Keratinocyte (primary cell): ENCODE results near the gene EDC4. TPM values are rescaled to one million over a fixed set of nuclear protein-coding genes. Genes with fewer than 3 reads are reported as not detected.

ENCODE experiments used
- DNase-seq: peaks from one replicate; pipeline ENCODE4 v3.0.0-alpha.2; 2011; ENCODE audit warnings: low read depth, missing footprints, low spot score
- FAIRE-seq: peaks from 2 replicates; lab custom pipeline; 2011; peaks lifted over from hg19 to GRCh38; lab: Jason Lieb, UNC
- H2AFZ ChIP-seq: 2 replicates; pipeline ENCODE4 v1.6.0; 2012; ENCODE audit warnings: low read length, control low read depth, inconsistent platforms; ENCODE audit not compliant: control insufficient read depth
- H3K27ac ChIP-seq: 2 replicates; pipeline ENCODE4 v1.5.1; 2011; ENCODE audit warnings: low read length; ENCODE audit not compliant: control insufficient read depth, insufficient read depth
- H3K27me3 ChIP-seq: 3 replicates; pipeline ENCODE4 v1.6.0; 2011; ENCODE audit warnings: low read length; ENCODE audit not compliant: control insufficient read depth, insufficient read depth; ENCODE audit errors: extremely low read depth
- H3K36me3 ChIP-seq, 2 experiments: 2 replicates in 1 of 2; 3 replicates in 1 of 2; pipeline ENCODE4 v1.5.1; 2011; ENCODE audit warnings: low read length in 2 of 2, mild to moderate bottlenecking in 1 of 2; ENCODE audit not compliant: control insufficient read depth in 2 of 2, insufficient read depth in 2 of 2; ENCODE audit errors: extremely low read depth in 1 of 2
- H3K4me1 ChIP-seq: 3 replicates; pipeline ENCODE4 v1.5.1; 2011; ENCODE audit warnings: low read length; ENCODE audit not compliant: control insufficient read depth, insufficient read depth; ENCODE audit errors: extremely low read depth
- H3K4me2 ChIP-seq: 3 replicates; pipeline ENCODE4 v1.6.0; 2011; ENCODE audit warnings: low read depth, low read length; ENCODE audit not compliant: control insufficient read depth, insufficient read depth; ENCODE audit errors: extremely low read depth
- H3K4me3 ChIP-seq, 3 experiments: fragments of 200-600 bp in 1 of 3; sonication (generic) in 1 of 3; 2 replicates in 2 of 3; 3 replicates in 1 of 3; pipeline ENCODE4 v1.5.1; 2011 to 2016; ENCODE audit warnings: low read length in 3 of 3, mild to moderate bottlenecking in 3 of 3, control low read depth in 2 of 3, inconsistent platforms in 1 of 3, low read depth in 1 of 3, mixed read lengths in 1 of 3, mixed run types in 1 of 3, moderate library complexity in 1 of 3; ENCODE audit not compliant: control insufficient read depth in 2 of 3, insufficient read depth in 2 of 3; ENCODE audit errors: extremely low read depth in 1 of 3
- H3K79me2 ChIP-seq: 2 replicates; pipeline ENCODE4 v1.6.0; 2012; ENCODE audit warnings: low read length; ENCODE audit not compliant: control insufficient read depth, insufficient read depth
- H3K9ac ChIP-seq: 3 replicates; pipeline ENCODE4 v1.6.0; 2011; ENCODE audit warnings: low read length; ENCODE audit not compliant: control insufficient read depth, insufficient read depth; ENCODE audit errors: extremely low read depth
- H3K9me1 ChIP-seq: 3 replicates; pipeline ENCODE4 v1.6.0; 2011; ENCODE audit warnings: low read length; ENCODE audit not compliant: control insufficient read depth, insufficient read depth; ENCODE audit errors: extremely low read depth
- H3K9me3 ChIP-seq: 2 replicates; pipeline ENCODE4 v1.5.1; 2012; ENCODE audit warnings: low read depth, low read length; ENCODE audit not compliant: control insufficient read depth
- H4K20me1 ChIP-seq: 3 replicates; pipeline ENCODE4 v1.6.0; 2011; ENCODE audit warnings: low read length; ENCODE audit not compliant: control insufficient read depth, insufficient read depth; ENCODE audit errors: extremely low read depth
- CTCF ChIP-seq, 3 experiments: IDR thresholded peaks in 1 of 3; conservative IDR thresholded peaks in 1 of 3; optimal IDR thresholded peaks in 1 of 3; 2 replicates in 2 of 3; 3 replicates in 1 of 3; pipeline versions ENCODE3 to v1.5.1; 2011; ENCODE audit warnings: low read length in 3 of 3, mild to moderate bottlenecking in 3 of 3, moderate library complexity in 2 of 3, control low read depth in 1 of 3, inconsistent platforms in 1 of 3; ENCODE audit not compliant: insufficient read depth in 2 of 3; ENCODE audit errors: extremely low read depth in 1 of 3
- EZH2 ChIP-seq: IDR thresholded peaks from one replicate; pipeline ENCODE4 v1.6.1; 2012; ENCODE audit warnings: inconsistent platforms, mild to moderate bottlenecking, low read length, moderate library complexity
- dilution Hi-C: fragments of 300-500 bp; cut with MboI; formaldehyde crosslinking; loops from one replicate; pipeline ENCODE4 v1.7.0; 2020; ENCODE audit warnings: low sequenced_read_pairs; ENCODE audit not compliant: extremely low pct_ligation_motif_present
- polyA plus RNA-seq, 5 experiments: library from polyadenylated mRNA; depleted of rRNA in 3 of 5; stranded (reverse) in 3 of 5; stranded (forward) in 1 of 5; unstranded in 1 of 5; fragments of >200 nt; gene quantifications; 1 replicate in 1 of 5; 2 replicates in 3 of 5; 3 replicates in 1 of 5; pipeline versions ENCODE4 v1.2.1 to v1.2.3, GENCODE V29; 2011 to 2012; ENCODE audit warnings: missing spikeins in 2 of 5, low read depth in 1 of 5, low replicate concordance in 1 of 5

EDC4 gene
- polyA plus RNA-seq, 1 donor (not counting 4 experiments of a cell fraction or from before 2014, with no cell fraction given) = 16.7 TPM

DNA sequence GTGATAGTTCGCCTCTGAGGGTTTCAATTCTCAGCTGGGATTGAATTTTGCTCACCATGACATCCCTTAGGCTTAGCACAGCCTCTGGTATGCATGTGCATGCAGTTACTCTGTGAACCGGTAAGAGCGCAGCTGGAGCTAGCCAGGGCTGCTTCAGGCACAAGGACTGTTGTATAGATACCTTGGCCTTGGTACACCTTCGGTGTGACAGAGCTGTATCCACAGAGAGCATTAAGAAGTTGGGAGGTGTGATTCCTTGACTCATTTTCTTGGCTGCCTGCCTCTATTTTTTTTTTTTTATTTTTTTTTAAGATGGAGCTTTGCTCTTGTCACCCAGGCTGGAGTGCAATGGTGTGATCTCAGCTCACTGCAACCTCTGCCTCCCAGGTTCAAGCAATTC, 28.4 kb upstream of the EDC4 start:
- Histone ChIP-seq H2AFZ (no peak overlapping the region), H3K36me3 (peaks cover 6 to 8% of the 10 kb centered on the region in 2 experiments), H3K27ac (peak overlapping the region; percentile 48), H3K9ac (no peak overlapping the region), H3K4me1 (peaks cover 53% of the 10 kb centered on the region), H3K4me2 (peak overlapping the region; percentile 86), H3K79me2 (peaks cover 50% of the 10 kb centered on the region), H4K20me1 (peaks cover 2% of the 10 kb centered on the region), H3K9me1 (peaks cover 4% of the 10 kb centered on the region), H3K9me3 (no peaks in the 10 kb centered on the region), H3K27me3 (no peaks in the 10 kb centered on the region), H3K4me3 (peak overlapping the region in 1 of 3 experiments; percentile 15)
- TF ChIP-seq CTCF (optimal IDR thresholded peaks at IDR 0.05 in 1 of 3, IDR thresholded peaks at IDR 0.05 in 1 of 3, conservative IDR thresholded peaks at IDR 0.05 in 1 of 3; ENCODE audit: extremely low read depth in 1 of 3, insufficient read depth in 2 of 3, low read length in 3 of 3) (peak; percentile 55 to 66 (median 63)), EZH2 (no peak)
- DNase-seq = no peak
- FAIRE-seq = peak; percentile 78
- dilution Hi-C loops = no loop called here

GRCh38 chr16:67845291-67846062, 27.4 kb upstream of the EDC4 start:
- dilution Hi-C loops = no loop called here
- H3K4me3 ChIP-seq = peak overlapping the region; percentile 92 to 97 (median 97)
- DNase-seq = no peak
- peaks cover 2% of the 10 kb centered on the region for H4K20me1 ChIP-seq
- H3K4me2 ChIP-seq = peak overlapping the region; percentile 88
- TF ChIP-seq CTCF (optimal IDR thresholded peaks at IDR 0.05 in 1 of 3, IDR thresholded peaks at IDR 0.05 in 1 of 3, conservative IDR thresholded peaks at IDR 0.05 in 1 of 3; ENCODE audit: extremely low read depth in 1 of 3, insufficient read depth in 2 of 3, low read length in 3 of 3) = no peak
- no peak for TF ChIP-seq EZH2
- no peak overlapping the region for H2AFZ ChIP-seq
- peaks cover 4% of the 10 kb centered on the region for H3K9me1 ChIP-seq
- peak overlapping the region; percentile 97 for H3K27ac ChIP-seq
- H3K79me2 ChIP-seq = peaks cover 57% of the 10 kb centered on the region
- peaks cover 53% of the 10 kb centered on the region for H3K4me1 ChIP-seq
- no peak for FAIRE-seq
- no peaks in the 10 kb centered on the region for H3K27me3 ChIP-seq
- H3K9me3 ChIP-seq = no peaks in the 10 kb centered on the region
- H3K36me3 ChIP-seq = peaks cover 6 to 8% of the 10 kb centered on the region in 2 experiments
- H3K9ac ChIP-seq = peak overlapping the region; percentile 100
